ENCODE measurements around the gene NT5M.

The NT5M gene

DNA sequence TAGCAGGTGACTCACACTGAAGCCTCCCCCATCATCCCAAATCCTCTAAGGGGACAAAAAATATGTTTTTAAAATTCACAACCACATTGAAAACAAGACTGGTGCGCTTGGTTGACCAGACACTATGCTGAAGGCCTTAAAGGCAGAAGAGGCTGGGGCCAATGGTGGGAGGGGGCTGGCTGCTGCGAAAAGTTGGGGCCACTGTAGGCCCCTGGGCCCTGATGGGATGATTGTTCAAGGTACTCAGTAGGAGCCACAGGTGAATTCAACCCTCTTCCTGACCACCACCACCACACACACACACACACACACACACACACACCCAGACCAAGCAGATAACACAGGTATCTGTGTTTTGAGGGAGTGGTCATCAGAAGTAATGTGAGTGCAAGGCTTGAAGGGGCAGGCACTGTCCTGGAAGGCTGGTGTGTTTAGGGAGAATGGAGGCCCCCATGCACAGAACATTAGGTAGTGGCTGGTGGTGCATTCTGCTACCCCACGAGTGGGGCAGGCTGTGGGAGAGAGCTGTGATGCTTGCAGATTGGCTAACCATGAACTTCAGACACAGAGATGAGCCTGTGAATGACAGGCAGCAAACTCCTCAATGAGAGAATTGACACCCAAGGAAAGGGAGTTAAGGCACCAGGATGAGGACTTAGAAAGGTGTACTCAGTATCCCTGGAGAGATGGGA is 55.0 kb downstream of the NT5M start:
- no peak overlapping the region for H3K27ac ChIP-seq
- TF ChIP-seq, protein P1, sequence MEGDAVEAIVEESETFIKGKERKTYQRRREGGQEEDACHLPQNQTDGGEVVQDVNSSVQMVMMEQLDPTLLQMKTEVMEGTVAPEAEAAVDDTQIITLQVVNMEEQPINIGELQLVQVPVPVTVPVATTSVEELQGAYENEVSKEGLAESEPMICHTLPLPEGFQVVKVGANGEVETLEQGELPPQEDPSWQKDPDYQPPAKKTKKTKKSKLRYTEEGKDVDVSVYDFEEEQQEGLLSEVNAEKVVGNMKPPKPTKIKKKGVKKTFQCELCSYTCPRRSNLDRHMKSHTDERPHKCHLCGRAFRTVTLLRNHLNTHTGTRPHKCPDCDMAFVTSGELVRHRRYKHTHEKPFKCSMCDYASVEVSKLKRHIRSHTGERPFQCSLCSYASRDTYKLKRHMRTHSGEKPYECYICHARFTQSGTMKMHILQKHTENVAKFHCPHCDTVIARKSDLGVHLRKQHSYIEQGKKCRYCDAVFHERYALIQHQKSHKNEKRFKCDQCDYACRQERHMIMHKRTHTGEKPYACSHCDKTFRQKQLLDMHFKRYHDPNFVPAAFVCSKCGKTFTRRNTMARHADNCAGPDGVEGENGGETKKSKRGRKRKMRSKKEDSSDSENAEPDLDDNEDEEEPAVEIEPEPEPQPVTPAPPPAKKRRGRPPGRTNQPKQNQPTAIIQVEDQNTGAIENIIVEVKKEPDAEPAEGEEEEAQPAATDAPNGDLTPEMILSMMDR (IDR thresholded peaks at IDR 0.05): no peak
- no peak for TF ChIP-seq ZFX (IDR thresholded peaks at IDR 0.05; ENCODE audit: borderline replicate concordance)

GRCh38 chr17:17358866-17359265 is 55.7 kb downstream of the NT5M start:
- no peak for TF ChIP-seq ZFX (IDR thresholded peaks at IDR 0.05; ENCODE audit: borderline replicate concordance)
- TF ChIP-seq, protein P1 (IDR thresholded peaks at IDR 0.05): no peak
- H3K27ac ChIP-seq: no peak overlapping the region

- H3K27ac ChIP-seq: no peak overlapping the region
- no peak for TF ChIP-seq ZFX (IDR thresholded peaks at IDR 0.05; ENCODE audit: borderline replicate concordance)
Measured at GRCh38 chr17:17359271-17359670, 56.1 kb downstream of the NT5M start.

GRCh38 chr17:17360087-17360730 is 57.0 kb downstream of the NT5M start:
- no peak overlapping the region for H3K27ac ChIP-seq
- TF ChIP-seq, protein P1 (IDR thresholded peaks at IDR 0.05): no peak
- no peak for TF ChIP-seq ZFX (IDR thresholded peaks at IDR 0.05; ENCODE audit: borderline replicate concordance)

DNA sequence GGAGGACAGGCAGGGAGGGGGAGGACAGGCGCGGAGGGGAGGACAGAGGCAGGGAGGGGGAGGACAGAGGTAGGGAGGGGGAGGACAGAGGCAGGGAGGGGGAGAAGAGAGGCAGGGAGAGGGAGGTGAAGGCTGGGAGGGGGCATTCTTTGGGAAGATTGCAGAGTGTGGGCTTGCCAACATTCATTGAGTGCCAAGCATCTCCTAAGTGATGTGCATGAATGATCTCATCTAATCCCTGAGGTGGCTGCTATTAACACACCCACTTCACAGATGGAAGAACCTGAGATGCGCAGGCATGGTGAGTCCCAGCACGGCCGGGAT is 58.3 kb downstream of the NT5M start:
- TF ChIP-seq, protein P1 (IDR thresholded peaks at IDR 0.05): no peak
- no peak for TF ChIP-seq ZFX (IDR thresholded peaks at IDR 0.05; ENCODE audit: borderline replicate concordance)
- H3K27ac ChIP-seq: no peak overlapping the region

- no peak for TF ChIP-seq ZFX (IDR thresholded peaks at IDR 0.05; ENCODE audit: borderline replicate concordance)
- TF ChIP-seq, protein P1 (IDR thresholded peaks at IDR 0.05): no peak
- no peak overlapping the region for H3K27ac ChIP-seq
Measured at GRCh38 chr17:17361867-17362539, 58.8 kb downstream of the NT5M start.

DNA sequence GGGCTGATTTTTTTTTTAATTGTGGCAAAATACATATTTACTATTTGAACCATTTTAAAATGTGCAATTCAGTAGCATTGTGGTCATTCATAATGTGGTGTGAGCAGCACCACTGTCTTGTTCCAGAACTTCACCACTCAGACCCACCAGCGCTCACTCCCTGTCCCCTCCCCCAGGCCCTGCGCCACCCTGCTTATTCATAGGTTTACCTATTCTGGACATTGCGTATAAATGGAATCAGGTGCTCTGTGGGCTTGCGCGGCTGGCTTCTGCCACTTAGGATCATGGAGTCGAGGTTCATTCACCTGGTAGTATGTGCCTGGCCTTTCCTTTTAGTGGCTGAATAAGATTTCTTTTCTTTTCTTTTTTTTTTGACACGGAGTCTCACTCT is 59.4 kb downstream of the NT5M start:
- TF ChIP-seq ZFX (IDR thresholded peaks at IDR 0.05; ENCODE audit: borderline replicate concordance): no peak
- TF ChIP-seq, protein P1 (IDR thresholded peaks at IDR 0.05): no peak
- no peak overlapping the region for H3K27ac ChIP-seq

Measured in 22Rv1 (cell line).